Mucosa of stomach (tissue), 1 donor: ENCODE measurements around the gene CLPSL1.
A peak's percentile ranks its signal among the peaks of the same experiment; 100 is the strongest.
"Not testable (repeated sequence)": the region's sequence is repeated elsewhere in the genome, so short reads cannot be mapped to it uniquely, and the experiment has no call there.

Experiments
- H3K27me3 ChIP-seq: one replicate; pipeline ENCODE4 v1.7.0; 2013; ENCODE audit warnings: mild to moderate bottlenecking, low read length; ENCODE audit not compliant: control insufficient read depth, insufficient read depth
- H3K36me3 ChIP-seq: one replicate; pipeline ENCODE4 v1.7.0; 2013; ENCODE audit warnings: low read length; ENCODE audit not compliant: control insufficient read depth, insufficient read depth
- H3K4me1 ChIP-seq: one replicate; pipeline ENCODE4 v1.7.0; 2013; ENCODE audit warnings: mild to moderate bottlenecking, low read length; ENCODE audit not compliant: control insufficient read depth, insufficient read depth
- H3K4me3 ChIP-seq: one replicate; pipeline ENCODE4 v1.7.0; 2013; ENCODE audit warnings: low read length
- H3K9ac ChIP-seq: one replicate; pipeline ENCODE4 v1.7.0; 2013; ENCODE audit warnings: mild to moderate bottlenecking, low read length, moderate library complexity
- H3K9me3 ChIP-seq: one replicate; pipeline ENCODE4 v1.7.0; 2013; ENCODE audit warnings: mild to moderate bottlenecking, low read length, moderate library complexity; ENCODE audit not compliant: control insufficient read depth
- donor health status: Pancreatic carcinoma.

The CLPSL1 gene, protein sequence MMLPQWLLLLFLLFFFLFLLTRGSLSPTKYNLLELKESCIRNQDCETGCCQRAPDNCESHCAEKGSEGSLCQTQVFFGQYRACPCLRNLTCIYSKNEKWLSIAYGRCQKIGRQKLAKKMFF

DNA sequence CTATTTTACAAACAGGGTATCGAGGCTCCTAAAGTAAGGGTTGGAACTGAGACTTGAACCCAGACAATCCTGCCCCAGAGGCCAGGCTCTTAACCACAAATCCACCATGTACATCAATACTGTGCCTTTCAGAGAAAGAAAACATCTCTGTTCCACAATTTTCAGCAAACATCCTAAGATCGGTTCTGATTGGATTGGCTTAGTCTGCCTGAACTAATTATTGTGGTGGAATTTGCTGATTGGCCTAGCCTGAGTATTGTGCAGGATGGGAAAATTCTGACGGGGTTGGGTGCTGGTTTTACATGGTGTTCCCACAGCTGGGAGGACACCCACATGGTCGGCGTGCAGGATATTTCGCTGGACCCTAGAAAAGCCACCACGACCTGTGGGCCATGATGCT, at the start of gene CLPSL1:
Gene CLPSL1 (plus strand): TSS at position 301 of the 400 bp plus-strand sequence. CDS start 92 bp downstream, at position 393.
- H3K9me3 ChIP-seq = no peaks in the 10 kb centered on the region
- no peaks in the 10 kb centered on the region for H3K4me1 ChIP-seq
- H3K9ac ChIP-seq = no peak within 1 kb of the TSS
- H3K4me3 ChIP-seq = no peak within 1 kb of the TSS
- H3K36me3 ChIP-seq = no peaks in the 10 kb centered on the region
- H3K27me3 ChIP-seq = peaks cover 8% of the 10 kb centered on the region

DNA sequence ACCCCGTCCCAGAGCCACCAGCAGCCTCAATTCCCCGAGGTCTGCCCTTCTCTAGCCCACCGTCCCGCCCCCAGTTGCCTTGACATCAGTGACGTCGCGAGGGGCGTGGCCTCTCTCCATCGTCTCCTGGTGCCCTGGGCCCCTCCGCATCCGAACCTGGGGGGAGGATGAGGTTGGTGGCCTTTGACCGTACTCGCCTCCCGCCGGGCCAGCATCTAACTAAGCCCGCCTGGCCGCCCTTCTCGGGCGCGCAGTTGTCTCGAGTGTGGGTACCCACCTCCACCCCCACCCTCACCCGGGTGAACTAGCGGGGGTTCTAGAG, 49.4 kb upstream of the CLPSL1 start:
- H3K36me3 ChIP-seq = no peaks in the 10 kb centered on the region
- peaks cover 60% of the 10 kb centered on the region for H3K4me1 ChIP-seq
- no peaks in the 10 kb centered on the region for H3K9me3 ChIP-seq
- H3K4me3 ChIP-seq = peak overlapping the region; percentile 34
- no peaks in the 10 kb centered on the region for H3K27me3 ChIP-seq
- peak overlapping the region; percentile 86 for H3K9ac ChIP-seq

DNA sequence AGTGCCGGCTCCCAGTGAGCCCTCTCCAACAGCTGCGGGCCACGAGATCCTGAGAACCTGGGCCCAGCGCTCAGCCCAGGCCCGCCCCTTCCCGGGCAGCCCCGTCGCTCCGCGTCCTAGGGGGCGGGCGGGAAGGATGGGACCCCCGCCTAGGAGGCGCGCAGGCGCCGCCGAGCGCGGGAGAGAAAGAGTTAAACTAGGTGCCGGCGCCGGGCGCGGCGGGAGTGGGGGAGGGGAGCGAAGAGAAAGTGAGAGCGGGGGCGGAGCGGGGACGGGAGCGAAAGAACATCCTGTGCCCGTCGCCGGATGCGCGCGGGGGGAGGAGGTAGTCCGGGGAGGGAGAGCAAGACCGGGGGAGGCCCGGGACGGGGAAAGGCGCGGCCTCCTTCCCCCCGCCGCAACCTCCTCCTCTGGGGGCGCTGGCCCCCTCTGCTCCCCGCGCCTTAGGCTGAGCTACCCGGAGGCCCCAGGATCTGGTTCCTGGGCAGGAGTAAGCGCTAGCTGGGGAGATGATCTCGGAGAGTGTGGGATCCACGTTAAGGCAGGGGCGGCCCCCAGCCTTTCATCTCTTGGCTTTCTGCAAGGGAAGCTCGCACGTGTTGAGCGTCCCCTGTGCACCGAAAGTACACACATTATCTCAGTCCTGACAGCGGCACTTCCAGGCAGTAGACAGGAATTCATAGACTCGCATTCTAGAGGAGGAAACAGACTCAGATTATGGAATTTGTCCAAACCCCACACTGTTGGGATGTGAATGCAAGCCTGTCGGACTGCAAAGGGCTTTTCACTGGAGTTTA, 48.9 kb upstream of the CLPSL1 start:
- H3K36me3 ChIP-seq = no peaks in the 10 kb centered on the region
- H3K4me1 ChIP-seq = peaks cover 54% of the 10 kb centered on the region
- peak overlapping the region; percentile 86 for H3K9ac ChIP-seq
- no peaks in the 10 kb centered on the region for H3K27me3 ChIP-seq
- peak overlapping the region; percentile 34 for H3K4me3 ChIP-seq
- H3K9me3 ChIP-seq = no peaks in the 10 kb centered on the region

DNA sequence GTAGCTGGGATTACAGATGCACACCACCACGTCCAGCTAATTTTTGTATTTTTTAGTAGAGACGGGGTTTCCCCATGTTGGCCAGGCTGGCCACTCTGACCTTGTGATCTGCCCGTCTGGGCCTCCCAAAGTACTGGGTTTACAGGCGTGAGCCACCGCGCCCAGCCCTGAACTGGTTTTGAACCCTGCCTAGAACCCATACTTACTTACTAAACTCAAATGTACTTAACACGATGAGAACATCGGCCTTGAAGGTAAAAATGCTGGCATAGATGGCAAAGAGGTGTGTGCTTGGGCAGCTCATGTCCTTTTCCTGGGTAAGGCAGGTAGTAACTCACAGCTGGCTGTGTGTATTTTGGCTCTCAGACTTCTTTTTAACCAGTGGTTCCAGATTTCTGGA, 47.2 kb upstream of the CLPSL1 start:
- Histone ChIP-seq H3K4me1 (peaks cover 40% of the 10 kb centered on the region), H3K27me3 (no peaks in the 10 kb centered on the region)

DNA sequence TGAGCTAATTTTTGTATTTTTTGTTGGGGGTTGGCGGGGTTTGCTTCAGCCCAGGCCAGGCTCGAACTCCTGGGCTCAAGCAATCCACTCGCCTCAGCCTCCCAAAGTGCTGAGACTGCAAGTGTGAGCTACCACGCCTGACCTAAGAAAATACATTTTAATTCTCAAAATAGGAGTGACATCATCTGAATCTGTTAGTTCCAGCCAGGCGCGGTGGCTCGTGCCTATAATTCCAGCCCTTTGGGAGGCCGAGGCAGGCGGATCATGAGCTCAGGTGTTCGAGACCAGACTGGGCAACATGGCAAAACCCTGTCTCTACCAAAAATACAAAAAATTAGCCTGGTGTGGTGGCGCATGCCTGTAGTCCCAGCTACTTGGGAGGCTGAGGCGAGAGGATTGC, 46.5 kb upstream of the CLPSL1 start:
- H3K27me3 ChIP-seq, H3K9ac ChIP-seq, H3K36me3 ChIP-seq, H3K4me3 ChIP-seq, H3K9me3 ChIP-seq: not testable (repeated sequence)
- H3K4me1 ChIP-seq = peaks cover 34% of the 10 kb centered on the region

More for the DNA sequence above, 47.2 kb upstream of the CLPSL1 start:
- Histone ChIP-seq H3K36me3 (no peaks in the 10 kb centered on the region), H3K4me3 (no peak overlapping the region), H3K9ac (no peak overlapping the region), H3K9me3 (no peaks in the 10 kb centered on the region)

DNA sequence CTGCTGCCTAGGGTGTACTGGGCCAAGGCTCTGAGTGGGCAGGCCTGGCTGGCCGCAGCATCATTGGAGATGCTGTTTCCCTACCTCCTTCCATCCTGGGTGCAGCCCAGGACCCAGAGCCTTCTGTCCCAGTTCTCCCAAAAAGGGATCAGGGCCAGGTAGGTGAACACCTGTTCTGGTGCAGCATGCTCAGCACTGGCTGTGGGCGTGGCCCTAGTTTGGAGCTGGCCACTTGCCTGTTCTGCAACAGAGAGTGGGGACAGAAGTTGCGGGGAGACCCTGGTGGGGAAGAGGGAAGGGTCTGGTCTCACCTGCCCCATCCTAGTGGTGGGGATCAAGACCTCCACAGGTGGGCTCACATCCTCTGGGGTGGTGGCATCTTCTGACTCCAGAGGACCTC, 45.4 kb upstream of the CLPSL1 start:
- H3K4me3 ChIP-seq = no peak overlapping the region
- H3K4me1 ChIP-seq = peaks cover 22% of the 10 kb centered on the region

DNA sequence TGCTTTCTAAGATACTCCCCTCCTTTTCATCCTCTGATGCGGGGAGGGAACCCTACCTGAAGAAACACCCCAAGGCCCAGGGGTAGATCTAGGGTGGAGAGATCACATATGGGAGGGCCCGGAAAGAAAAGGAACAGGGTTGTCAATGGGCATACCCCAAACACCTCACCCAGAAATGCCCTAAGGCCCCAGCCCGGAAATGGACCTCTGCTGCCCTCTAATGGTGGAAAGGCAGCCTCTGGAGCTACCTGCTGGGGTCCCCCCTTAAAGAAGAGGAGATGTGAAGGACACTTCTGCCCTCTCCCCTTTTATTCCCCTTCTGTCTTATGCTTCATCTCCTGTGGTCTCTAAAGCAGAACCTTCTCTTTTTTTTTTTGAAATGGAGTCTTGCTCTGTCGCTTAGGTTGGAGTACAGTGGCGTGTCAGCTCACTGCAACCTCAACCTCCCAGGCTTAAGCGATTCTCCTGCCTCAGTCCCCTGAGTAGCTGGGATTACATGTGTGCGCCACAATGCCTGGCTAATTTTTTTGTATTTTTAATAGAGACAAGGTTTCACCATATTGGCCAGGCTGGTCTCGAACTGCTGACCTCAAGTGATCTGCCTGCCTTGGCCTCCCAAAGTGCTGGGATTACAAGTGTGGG, 44.4 kb upstream of the CLPSL1 start:
- peak overlapping the region; percentile 1 for H3K9ac ChIP-seq
- no peaks in the 10 kb centered on the region for H3K27me3 ChIP-seq
- no peaks in the 10 kb centered on the region for H3K36me3 ChIP-seq
- H3K9me3 ChIP-seq = no peaks in the 10 kb centered on the region
- no peak overlapping the region for H3K4me3 ChIP-seq
- H3K4me1 ChIP-seq = peaks cover 15% of the 10 kb centered on the region

More for the DNA sequence above, 45.4 kb upstream of the CLPSL1 start:
- no peak overlapping the region for H3K9ac ChIP-seq
- no peaks in the 10 kb centered on the region for H3K9me3 ChIP-seq
- H3K36me3 ChIP-seq = no peaks in the 10 kb centered on the region
- no peaks in the 10 kb centered on the region for H3K27me3 ChIP-seq

DNA sequence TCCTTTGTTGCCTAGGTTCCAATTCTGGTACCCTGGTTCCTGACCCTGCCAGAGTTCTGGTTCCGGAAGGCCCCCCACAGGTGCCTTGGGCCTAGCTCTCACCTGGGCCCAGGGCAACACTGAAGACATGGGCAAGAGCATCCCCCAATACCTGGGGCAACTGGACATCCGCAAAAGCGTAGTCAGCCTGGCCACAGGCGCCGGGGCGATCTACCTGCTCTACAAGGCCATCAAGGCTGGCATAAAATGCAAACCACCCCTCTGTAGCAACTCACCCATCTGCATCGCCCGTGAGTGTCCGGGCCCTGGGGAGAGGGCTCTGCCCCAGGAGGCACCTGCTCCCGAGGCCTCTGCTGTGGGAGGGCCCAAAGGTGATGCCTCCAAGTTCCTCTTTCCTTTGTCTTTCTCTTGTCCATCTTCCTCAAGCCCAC, 43.8 kb upstream of the CLPSL1 start, which contains the start of gene ARMC12:
Gene ARMC12 (plus strand): TSS at position 51 of the 431 bp plus-strand sequence. CDS start 77 bp downstream, at position 128.
- Histone ChIP-seq H3K36me3 (no peaks in the 10 kb centered on the region), H3K4me3 (no peak within 1 kb of the TSS), H3K9me3 (no peaks in the 10 kb centered on the region), H3K4me1 (peaks cover 15% of the 10 kb centered on the region), H3K27me3 (no peaks in the 10 kb centered on the region), H3K9ac (peak within 1 kb of the TSS; percentile 1)

DNA sequence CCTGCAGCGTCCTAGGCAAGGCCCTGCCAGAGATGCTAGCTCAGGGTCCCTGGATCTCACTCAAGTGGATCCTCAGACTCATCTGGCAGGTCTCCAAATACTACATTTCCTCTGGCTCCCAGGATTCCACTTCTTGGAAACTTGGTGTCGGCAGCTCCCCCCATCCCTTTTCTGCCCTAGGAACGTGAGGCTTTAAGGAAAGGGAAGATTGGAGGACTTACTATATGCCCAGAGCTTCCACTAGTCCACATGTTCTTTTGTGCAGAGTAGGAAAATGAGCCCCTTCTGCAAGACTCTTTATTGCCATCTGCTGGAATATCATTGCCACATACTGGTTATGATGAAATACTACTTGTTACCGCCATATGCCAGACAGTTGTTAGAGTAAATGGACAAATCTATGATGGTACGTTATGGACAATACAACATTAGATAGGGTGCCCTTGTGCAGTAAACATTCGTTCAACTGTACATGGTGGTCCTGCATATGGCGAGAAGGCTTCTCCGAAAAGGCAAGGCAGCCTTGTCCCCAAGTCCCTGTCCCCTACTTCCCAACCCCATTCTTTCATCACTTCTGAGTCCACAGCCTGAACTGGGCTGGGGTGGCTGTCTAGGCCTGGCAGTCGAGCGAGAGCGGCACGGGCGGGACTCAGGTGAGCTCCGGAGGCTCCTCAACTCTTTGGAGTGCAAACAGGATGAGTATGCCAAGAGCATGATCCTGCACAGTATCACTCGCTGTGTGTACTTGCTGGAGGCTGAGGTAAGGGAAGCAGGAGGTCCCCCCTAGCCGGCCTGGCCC, 43.2 kb upstream of the CLPSL1 start:
- H3K9ac ChIP-seq = no peak overlapping the region
- H3K9me3 ChIP-seq = no peaks in the 10 kb centered on the region
- H3K4me1 ChIP-seq = peaks cover 9% of the 10 kb centered on the region
- no peaks in the 10 kb centered on the region for H3K27me3 ChIP-seq
- H3K4me3 ChIP-seq = no peak overlapping the region
- no peaks in the 10 kb centered on the region for H3K36me3 ChIP-seq

DNA sequence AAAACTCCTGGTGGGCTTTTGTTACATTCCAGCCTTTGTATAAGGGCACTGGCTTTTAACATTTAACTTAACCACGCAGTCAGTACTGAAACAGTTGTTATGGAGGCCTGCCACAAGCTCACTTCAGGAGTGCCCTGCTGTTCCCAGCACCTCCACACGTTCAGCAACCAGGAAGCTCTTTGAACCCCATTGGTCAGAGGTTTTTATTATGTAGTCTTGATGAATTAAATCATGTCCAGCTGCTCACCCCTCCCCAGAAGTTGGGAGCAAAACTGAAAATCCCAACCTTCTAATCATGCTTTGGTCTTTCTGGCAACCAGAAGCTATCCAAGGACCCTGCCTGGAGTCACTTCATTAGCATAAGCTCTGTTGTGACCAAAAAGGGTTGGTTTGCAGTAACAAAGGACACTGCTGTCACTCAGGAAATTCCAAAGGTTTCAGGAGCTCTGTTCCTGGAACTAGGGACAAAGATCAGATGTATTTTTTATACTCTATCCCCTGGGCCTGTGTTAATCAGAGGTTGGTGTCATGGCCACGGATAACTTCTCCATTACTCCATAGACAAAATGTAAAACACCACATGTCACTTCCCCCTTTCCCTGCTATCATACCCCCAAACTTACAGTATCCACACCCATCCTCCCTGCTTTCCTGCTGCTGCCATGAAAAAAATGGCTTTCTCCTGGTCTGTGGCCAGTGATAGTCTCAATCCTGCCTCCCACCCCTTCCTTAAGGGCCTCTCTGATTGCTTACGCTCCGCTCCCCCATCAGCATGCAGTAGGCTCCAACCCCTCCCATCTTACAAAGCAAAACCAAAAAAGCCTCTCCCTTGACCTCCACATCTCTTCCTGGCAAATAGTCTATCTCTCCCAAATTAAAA, 40.9 kb upstream of the CLPSL1 start:
- H3K9me3 ChIP-seq = no peaks in the 10 kb centered on the region
- no peak overlapping the region for H3K9ac ChIP-seq
- no peak overlapping the region for H3K4me3 ChIP-seq
- no peaks in the 10 kb centered on the region for H3K36me3 ChIP-seq
- no peaks in the 10 kb centered on the region for H3K4me1 ChIP-seq
- no peaks in the 10 kb centered on the region for H3K27me3 ChIP-seq

DNA sequence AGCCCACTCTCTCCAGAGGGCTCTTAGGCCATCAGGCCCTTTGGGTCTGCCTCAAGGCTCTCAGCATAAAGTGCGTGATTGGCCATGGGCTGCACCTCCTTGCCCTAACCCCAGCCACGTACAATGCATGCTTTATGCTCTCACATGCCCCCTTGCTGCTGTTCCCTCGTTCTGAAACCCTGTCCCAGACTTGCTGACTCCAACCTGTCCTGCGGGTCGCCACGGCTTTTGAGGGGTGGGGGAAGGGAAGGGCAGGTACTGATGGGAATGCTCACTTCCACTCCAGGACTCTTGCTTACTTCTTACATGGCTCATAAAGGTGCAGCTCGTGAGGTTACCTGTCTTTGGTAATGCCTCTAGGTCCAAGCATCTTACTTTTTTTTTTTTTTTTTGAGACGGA, 38.0 kb upstream of the CLPSL1 start:
- no peaks in the 10 kb centered on the region for H3K9me3 ChIP-seq
- no peaks in the 10 kb centered on the region for H3K27me3 ChIP-seq
- no peaks in the 10 kb centered on the region for H3K4me1 ChIP-seq
- H3K36me3 ChIP-seq = no peaks in the 10 kb centered on the region
- H3K4me3 ChIP-seq = no peak overlapping the region
- H3K9ac ChIP-seq = no peak overlapping the region
